Ectodermal cell (in vitro differentiated cells): ENCODE results near the gene AGRP.

ENCODE experiments used
- H3K27ac ChIP-seq: 2 replicates; pipeline ENCODE4 v1.7.0; 2013; ENCODE audit warnings: mild to moderate bottlenecking, low read depth, low read length; ENCODE audit not compliant: insufficient read depth, poor library complexity, severe bottlenecking
- H3K27me3 ChIP-seq: 2 replicates; pipeline ENCODE4 v1.7.0; 2013; ENCODE audit warnings: mild to moderate bottlenecking, low read length; ENCODE audit not compliant: insufficient read depth, control insufficient read depth, poor library complexity, severe bottlenecking
- H3K36me3 ChIP-seq: one replicate; pipeline ENCODE4 v1.7.0; 2013; ENCODE audit warnings: low read length; ENCODE audit not compliant: control insufficient read depth, insufficient read depth
- H3K4me1 ChIP-seq: one replicate; pipeline ENCODE4 v1.7.0; 2013; ENCODE audit warnings: low read length; ENCODE audit not compliant: control insufficient read depth, insufficient read depth
- H3K4me3 ChIP-seq: 2 replicates; pipeline ENCODE4 v1.7.0; 2013; ENCODE audit warnings: low read depth, low read length, control low read depth; ENCODE audit not compliant: insufficient read depth
- H3K9me3 ChIP-seq: 2 replicates; pipeline ENCODE4 v1.7.0; 2013; ENCODE audit warnings: mild to moderate bottlenecking, low read length, moderate library complexity; ENCODE audit not compliant: control insufficient read depth
- WGBS, 2 experiments: methylation state at CpG; one replicate each; pipeline ENCODE4 v1.1.7; 2013; ENCODE audit warnings: missing lambda C conversion rate in 2 of 2; 5-methylcytosine and 5-hydroxymethylcytosine counted together

The AGRP gene

GRCh38 chr16:67480833-67481560 lies 2.4 kb downstream of the AGRP start, which contains the start of gene ATP6V0D1:
TSS of gene ATP6V0D1 (minus strand) at chr16:67481157. CDS start at chr16:67481086, 71 bp downstream.
- H3K4me3 ChIP-seq, result peak within 1 kb of the TSS; percentile 97
- H3K36me3 ChIP-seq, result no peaks in the 10 kb centered on the region
- no peaks in the 10 kb centered on the region for H3K27me3 ChIP-seq
- H3K9me3 ChIP-seq, result no peaks in the 10 kb centered on the region
- peaks cover 8% of the 10 kb centered on the region for H3K4me1 ChIP-seq
- peak within 1 kb of the TSS; percentile 87 for H3K27ac ChIP-seq
- 0% methylated on average over 57 of the region's 57 CpGs for WGBS, 2 experiments

GRCh38 chr16:67477960-67478554 lies 5.3 kb downstream of the AGRP start:
- H3K9me3 ChIP-seq, result no peaks in the 10 kb centered on the region
- WGBS, 2 experiments, result 95% methylated on average over 8 of the region's 8 CpGs

DNA sequence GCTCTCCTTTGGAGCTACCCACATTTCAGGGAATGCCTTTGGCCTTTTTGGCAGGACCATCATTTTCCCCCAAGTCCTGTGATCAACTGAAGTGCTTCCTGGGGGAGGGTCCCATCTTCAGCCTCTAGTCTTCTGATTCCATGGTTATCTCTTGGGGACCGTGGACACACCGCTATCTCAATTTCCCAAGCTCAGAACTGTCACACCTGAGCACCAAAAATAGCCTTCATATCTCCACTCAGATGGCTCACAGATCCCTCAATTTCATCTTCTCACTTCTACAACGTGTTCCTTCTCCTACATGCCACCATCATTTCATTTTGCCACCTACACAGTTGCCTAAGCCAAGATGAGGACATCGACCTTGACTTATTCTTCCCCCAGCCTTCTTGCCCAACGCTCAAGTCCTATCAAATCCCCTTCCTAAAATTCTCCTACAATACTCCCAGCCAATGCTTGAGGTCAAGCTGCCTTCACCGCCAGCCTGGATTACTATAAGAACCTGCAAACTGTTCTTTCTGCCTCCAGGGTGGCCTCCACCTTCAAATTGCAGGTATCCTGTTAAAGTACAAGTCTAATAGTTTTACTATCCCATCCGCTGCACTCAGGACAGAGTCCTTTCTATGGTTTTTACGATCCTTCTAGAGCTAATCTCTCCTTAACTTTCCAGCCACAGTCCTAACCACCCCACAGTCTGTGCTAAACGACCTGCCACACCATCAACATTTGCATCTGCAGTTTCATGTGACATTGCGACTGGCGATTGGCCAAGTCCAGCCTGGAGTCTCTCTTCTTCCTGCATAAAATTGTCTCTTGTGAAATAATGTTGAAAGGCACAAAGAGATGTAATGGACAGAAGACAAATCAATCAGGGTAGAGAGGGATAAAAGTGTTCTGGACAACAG lies 8.5 kb downstream of the AGRP start:
- 92 to 95% methylated on average over 11 of the region's 11 CpGs for WGBS, 2 experiments

More at GRCh38 chr16:67477960-67478554, 5.3 kb downstream of the AGRP start:
- Histone ChIP-seq H3K4me1 (peaks cover 8% of the 10 kb centered on the region), H3K36me3 (no peaks in the 10 kb centered on the region), H3K27me3 (no peaks in the 10 kb centered on the region), H3K27ac (no peak overlapping the region), H3K4me3 (no peak overlapping the region)

DNA sequence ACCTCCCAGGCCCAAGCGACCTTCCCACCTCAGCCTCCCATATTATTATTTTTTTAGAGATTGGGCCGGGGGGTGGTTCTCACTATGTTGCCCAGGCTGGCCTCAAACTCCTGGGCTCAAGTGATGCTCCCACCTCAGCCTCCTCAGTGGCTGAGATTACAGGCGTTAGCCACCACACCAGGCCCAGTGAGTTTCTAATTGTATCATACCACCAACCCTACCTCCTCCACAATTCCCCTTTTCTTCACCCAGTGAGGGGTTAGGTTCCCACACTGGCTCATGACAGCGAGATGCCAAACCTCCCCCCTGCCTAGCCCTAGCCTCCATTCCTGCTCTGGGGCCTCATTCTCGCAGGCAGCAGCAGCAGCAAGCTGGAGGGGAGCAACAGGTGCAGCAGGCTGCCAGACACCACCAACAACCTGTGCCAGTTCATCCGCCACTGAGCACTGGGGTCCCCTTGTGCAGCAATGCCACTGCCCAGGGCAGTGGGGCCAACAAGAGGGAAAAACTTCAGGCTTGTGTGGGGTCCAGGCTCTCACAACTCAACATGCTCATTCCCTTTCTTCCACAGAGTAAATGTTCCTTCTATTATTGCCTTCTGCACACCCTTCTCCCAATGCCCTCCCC lies 11.5 kb downstream of the AGRP start:
- H3K4me1 ChIP-seq, result no peaks in the 10 kb centered on the region
- H3K9me3 ChIP-seq, result no peaks in the 10 kb centered on the region
- H3K27me3 ChIP-seq, result no peaks in the 10 kb centered on the region
- no peak overlapping the region for H3K27ac ChIP-seq
- no peaks in the 10 kb centered on the region for H3K36me3 ChIP-seq
- H3K4me3 ChIP-seq, result no peak overlapping the region
- WGBS, 2 experiments, result 89 to 93% methylated on average over 6 of the region's 6 CpGs

More for the DNA sequence above, 8.5 kb downstream of the AGRP start:
- Histone ChIP-seq H3K27ac (no peak overlapping the region), H3K36me3 (no peaks in the 10 kb centered on the region), H3K27me3 (no peaks in the 10 kb centered on the region), H3K4me3 (no peak overlapping the region), H3K4me1 (no peaks in the 10 kb centered on the region), H3K9me3 (no peaks in the 10 kb centered on the region)

GRCh38 chr16:67470359-67470758 lies 13.0 kb downstream of the AGRP start:
- Histone ChIP-seq H3K4me1 (no peaks in the 10 kb centered on the region), H3K4me3 (no peak overlapping the region), H3K36me3 (no peaks in the 10 kb centered on the region), H3K27me3 (no peaks in the 10 kb centered on the region), H3K27ac (no peak overlapping the region), H3K9me3 (no peaks in the 10 kb centered on the region)
- 92 to 96% methylated on average over 7 of the region's 7 CpGs for WGBS, 2 experiments

- Histone ChIP-seq H3K4me1 (no peaks in the 10 kb centered on the region), H3K27ac (no peak overlapping the region), H3K9me3 (no peaks in the 10 kb centered on the region), H3K36me3 (no peaks in the 10 kb centered on the region), H3K27me3 (no peaks in the 10 kb centered on the region), H3K4me3 (no peak overlapping the region)
- whole genome bisulfite sequencing, 2 experiments, result 87 to 93% methylated on average over 5 of the region's 5 CpGs
Measured at GRCh38 chr16:67468731-67469130, 14.6 kb downstream of the AGRP start.

DNA sequence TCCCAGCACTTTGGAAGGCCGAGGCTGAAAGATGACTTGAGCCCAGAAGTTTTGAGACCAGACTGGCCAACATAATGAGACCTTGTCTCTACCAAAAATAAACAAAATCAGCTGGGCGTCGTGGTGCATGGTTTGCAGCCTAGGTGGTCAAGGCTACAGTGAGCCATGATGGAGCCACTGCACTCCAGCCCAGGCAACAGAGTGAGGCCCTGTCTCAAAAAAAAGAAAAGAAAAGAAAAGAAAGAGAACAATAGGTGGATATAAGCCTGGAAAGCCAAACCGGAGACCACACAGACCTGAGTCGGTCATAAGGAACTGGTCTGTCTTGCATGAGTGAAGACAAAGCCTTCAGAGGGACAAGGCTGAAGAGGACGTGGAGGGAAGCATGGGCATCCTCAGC lies 16.8 kb downstream of the AGRP start:
- Histone ChIP-seq H3K27ac (no peak overlapping the region), H3K36me3 (no peaks in the 10 kb centered on the region), H3K9me3 (no peaks in the 10 kb centered on the region), H3K4me3 (no peak overlapping the region), H3K27me3 (no peaks in the 10 kb centered on the region), H3K4me1 (no peaks in the 10 kb centered on the region)
- 82 to 86% methylated on average over 6 of the region's 6 CpGs for WGBS, 2 experiments

- Histone ChIP-seq H3K4me3 (no peak overlapping the region), H3K36me3 (no peaks in the 10 kb centered on the region), H3K9me3 (no peaks in the 10 kb centered on the region), H3K4me1 (no peaks in the 10 kb centered on the region), H3K27me3 (no peaks in the 10 kb centered on the region), H3K27ac (no peak overlapping the region)
- WGBS, 2 experiments, result 88 to 90% methylated on average over 2 of the region's 2 CpGs
Measured at GRCh38 chr16:67464565-67464964, 18.8 kb downstream of the AGRP start.

DNA sequence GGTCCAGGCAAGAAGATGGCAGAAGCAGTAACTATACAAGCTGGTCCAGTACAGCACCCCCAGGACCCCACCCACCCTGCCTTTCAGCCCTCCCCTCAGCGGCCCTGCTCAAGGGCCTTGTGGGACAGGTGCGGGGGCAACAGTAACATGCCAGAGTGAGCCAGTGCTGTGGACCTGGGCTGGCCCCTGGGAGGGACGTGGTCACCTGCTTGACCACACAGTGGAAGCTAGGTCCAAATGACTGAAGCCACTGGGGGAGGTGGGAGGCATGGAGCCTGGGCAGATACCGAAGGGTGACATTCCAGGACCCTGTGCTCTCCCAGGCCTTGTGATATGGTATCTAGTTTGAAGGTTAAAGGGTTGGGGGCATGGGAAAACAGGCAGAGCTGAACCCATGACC lies 19.7 kb downstream of the AGRP start:
- no peak overlapping the region for H3K27ac ChIP-seq
- H3K36me3 ChIP-seq, result no peaks in the 10 kb centered on the region
- H3K9me3 ChIP-seq, result no peaks in the 10 kb centered on the region
- no peak overlapping the region for H3K4me3 ChIP-seq
- no peaks in the 10 kb centered on the region for H3K27me3 ChIP-seq
- H3K4me1 ChIP-seq, result no peaks in the 10 kb centered on the region
- WGBS, 2 experiments, result 94 to 95% methylated on average over 4 of the region's 4 CpGs
